OCI-LY3 (cell line): ENCODE measurements around the gene GYS2.

ENCODE experiments used
- CTCF ChIP-seq: fragments of 200-600, 300-600 bp; sonication (generic); IDR thresholded peaks from 2 replicates; pipeline ENCODE4 v1.5.1; 2014; ENCODE audit warnings: antibody characterized with exemption, low read length, low read depth
- EZH2phosphoT487 ChIP-seq: fragments of 200-600 bp; shearing (Covaris generic); IDR thresholded peaks from 2 replicates; pipeline ENCODE4 v1.6.1; 2018; ENCODE audit warnings: antibody characterized with exemption, mixed run types, low read depth

DNA sequence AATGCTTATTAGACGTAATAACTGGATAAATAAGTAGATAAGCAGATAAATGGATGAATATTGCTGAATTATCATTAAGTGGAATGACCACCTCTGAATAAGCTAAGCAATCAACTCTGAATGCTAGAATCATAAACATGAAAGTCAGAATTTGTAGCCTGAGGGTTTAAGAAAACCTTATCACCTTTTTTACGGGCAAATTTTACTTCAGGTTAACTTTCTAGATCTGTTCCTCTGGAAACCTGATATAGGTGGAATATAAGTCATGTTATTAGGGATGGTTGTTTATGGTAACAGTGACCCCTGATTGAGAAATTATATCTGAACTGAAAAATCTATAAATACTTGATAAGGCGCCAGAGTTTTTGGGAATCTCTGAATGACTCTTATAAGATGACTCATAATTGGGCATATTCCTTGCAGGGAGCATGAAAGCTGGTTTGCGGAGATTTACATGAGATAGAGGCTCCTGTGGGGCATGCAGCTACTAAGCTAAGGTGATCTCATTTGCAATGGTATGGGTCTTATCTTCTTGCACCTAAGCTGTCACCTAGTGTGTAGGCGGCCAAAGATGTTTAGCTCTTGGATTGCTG, 66.5 kb downstream of the GYS2 start:
- no peak for TF ChIP-seq CTCF
- TF ChIP-seq EZH2phosphoT487: no peak
